Smooth muscle cell (in vitro differentiated cells): ENCODE results near the gene PKIB. TPM values are rescaled to one million over a fixed set of nuclear protein-coding genes. Genes with fewer than 3 reads are reported as not detected.
A peak's percentile ranks its signal among the peaks of the same experiment; 100 is the strongest.
"Not testable (repeated sequence)": the region's sequence is repeated elsewhere in the genome, so short reads cannot be mapped to it uniquely, and the experiment has no call there.

Experiments used
- DNase-seq: peaks from one replicate; lab custom pipeline; 2025; ENCODE audit not compliant: unreplicated experiment; lab: John Stamatoyannopoulos, UW
- H2AFZ ChIP-seq: fragments of 200-600 bp; sonication (generic); 2 replicates; pipeline ENCODE4 v1.6.0; 2016; ENCODE audit warnings: antibody characterized with exemption, low read depth, mild to moderate bottlenecking
- H3F3A ChIP-seq: fragments of 200-600 bp; sonication (generic); 2 replicates; pipeline ENCODE4 v1.6.0; 2017; ENCODE audit warnings: antibody characterized with exemption, low read depth
- H3K27ac ChIP-seq: fragments of 200-600 bp; sonication (generic); 2 replicates; pipeline ENCODE4 v1.5.1; 2016; ENCODE audit warnings: low read depth, mild to moderate bottlenecking
- H3K27me3 ChIP-seq: fragments of 200-600 bp; sonication (generic); 2 replicates; pipeline ENCODE4 v1.6.1; 2016; ENCODE audit warnings: low read depth, mild to moderate bottlenecking
- H3K36me3 ChIP-seq: fragments of 200-600 bp; sonication (generic); 2 replicates; pipeline ENCODE4 v1.5.1; 2016; ENCODE audit warnings: low read depth
- H3K4me1 ChIP-seq: fragments of 200-600 bp; sonication (generic); 2 replicates; pipeline ENCODE4 v1.5.1; 2016; ENCODE audit warnings: low read depth
- H3K4me2 ChIP-seq: fragments of 200-600 bp; sonication (generic); 2 replicates; pipeline ENCODE4 v1.6.0; 2016; ENCODE audit warnings: mild to moderate bottlenecking
- H3K4me3 ChIP-seq: fragments of 200-600 bp; sonication (generic); 2 replicates; pipeline ENCODE4 v1.5.1; 2016; ENCODE audit warnings: mild to moderate bottlenecking
- H3K79me2 ChIP-seq: fragments of 200-600 bp; sonication (generic); 2 replicates; pipeline ENCODE4 v1.6.0; 2016; ENCODE audit warnings: low read depth, mild to moderate bottlenecking
- H3K9ac ChIP-seq: fragments of 200-600 bp; sonication (generic); 2 replicates; pipeline ENCODE4 v1.6.0; 2016; ENCODE audit warnings: low read depth
- H3K9me3 ChIP-seq: fragments of 200-600 bp; sonication (generic); replicated peaks from 2 replicates; pipeline ENCODE4 v1.5.1; 2016; ENCODE audit warnings: low read depth
- H4K20me1 ChIP-seq: fragments of 200-600 bp; sonication (generic); 2 replicates; pipeline ENCODE4 v1.6.0; 2016; ENCODE audit warnings: low read depth
- CTCF ChIP-seq: fragments of 200-600 bp; sonication (generic); IDR thresholded peaks from 2 replicates; pipeline ENCODE4 v1.5.1; 2017; ENCODE audit warnings: borderline replicate concordance, mild to moderate bottlenecking, antibody characterized with exemption; ENCODE audit not compliant: insufficient read depth, poor library complexity, severe bottlenecking
- WGBS: methylation state at CpG from one replicate; pipeline ENCODE4 v1.1.7; 2016; ENCODE audit warnings: low lambda C conversion rate; 5-methylcytosine and 5-hydroxymethylcytosine counted together
- polyA plus RNA-seq: library from polyadenylated mRNA; unstranded; fragments of >200 nt; fragmentation: Nextera tagmentation; extraction: Ambion mirVana; gene quantifications from 2 replicates; pipeline ENCODE4 v1.2.1, GENCODE V29; 2016
- total RNA-seq: library from RNA; depleted of rRNA; stranded (reverse); fragments of >200 nt; gene quantifications from 2 replicates; pipeline ENCODE4 v1.2.3, GENCODE V29; 2014

The PKIB gene
- total and polyA plus RNA-seq, 2 experiments from 2014 or later = 65.6 to 82.6 TPM

GRCh38 chr6:122640366-122640765 is 30.2 kb downstream of the PKIB start:
- Histone ChIP-seq H4K20me1 (no peaks in the 10 kb centered on the region), H3F3A (no peaks in the 10 kb centered on the region), H3K27ac (peak overlapping the region; percentile 41), H3K79me2 (no peaks in the 10 kb centered on the region), H3K36me3 (peaks cover 7% of the 10 kb centered on the region), H3K27me3 (no peaks in the 10 kb centered on the region), H2AFZ (no peak overlapping the region), H3K4me3 (no peak overlapping the region), H3K9ac (no peak overlapping the region), H3K4me2 (no peak overlapping the region), H3K9me3 (no peaks in the 10 kb centered on the region), H3K4me1 (no peaks in the 10 kb centered on the region)
- no peak for TF ChIP-seq CTCF
- WGBS = 86% methylated on average over 5 of the region's 5 CpGs
- DNase-seq = no peak

- H3K4me1 ChIP-seq = no peaks in the 10 kb centered on the region
- no peak for DNase-seq
- H3K36me3 ChIP-seq = peaks cover 3% of the 10 kb centered on the region
- no peak overlapping the region for H3K4me2 ChIP-seq
- H3K79me2 ChIP-seq = no peaks in the 10 kb centered on the region
- no peaks in the 10 kb centered on the region for H4K20me1 ChIP-seq
- H3K27me3 ChIP-seq = no peaks in the 10 kb centered on the region
- no peaks in the 10 kb centered on the region for H3F3A ChIP-seq
- H3K9me3 ChIP-seq = no peaks in the 10 kb centered on the region
- H3K9ac ChIP-seq = no peak overlapping the region
- no peak overlapping the region for H2AFZ ChIP-seq
- H3K27ac ChIP-seq = no peak overlapping the region
- no peak overlapping the region for H3K4me3 ChIP-seq
- 94% methylated on average over 3 of the region's 3 CpGs for WGBS
- TF ChIP-seq CTCF = no peak
These were observed 31.6 kb downstream of the PKIB start for GRCh38 chr6:122641819-122642218.

GRCh38 chr6:122642604-122643003 is 32.4 kb downstream of the PKIB start:
- not testable (repeated sequence) for H3K4me1 ChIP-seq, H3K4me3 ChIP-seq, H4K20me1 ChIP-seq, H3K4me2 ChIP-seq, H3K79me2 ChIP-seq, H3K36me3 ChIP-seq, H3K9ac ChIP-seq, H2AFZ ChIP-seq, H3K9me3 ChIP-seq, H3F3A ChIP-seq, DNase-seq, H3K27me3 ChIP-seq, H3K27ac ChIP-seq
- WGBS = 97% methylated on average over 1 of the region's 1 CpG

- peaks cover 4% of the 10 kb centered on the region for H3F3A ChIP-seq
- no peaks in the 10 kb centered on the region for H4K20me1 ChIP-seq
- no peak overlapping the region for H3K4me3 ChIP-seq
- no peak overlapping the region for H2AFZ ChIP-seq
- H3K9me3 ChIP-seq = no peaks in the 10 kb centered on the region
- H3K27ac ChIP-seq = no peak overlapping the region
- WGBS = 97% methylated on average over 4 of the region's 4 CpGs
- H3K4me2 ChIP-seq = no peak overlapping the region
- no peaks in the 10 kb centered on the region for H3K79me2 ChIP-seq
- no peak for TF ChIP-seq CTCF
- H3K27me3 ChIP-seq = no peaks in the 10 kb centered on the region
- no peaks in the 10 kb centered on the region for H3K4me1 ChIP-seq
- no peaks in the 10 kb centered on the region for H3K36me3 ChIP-seq
- no peak overlapping the region for H3K9ac ChIP-seq
- no peak for DNase-seq
These were observed 35.1 kb downstream of the PKIB start for GRCh38 chr6:122645256-122645655.
